ENCODE data around the gene MYNN. TPM values are rescaled to one million over a fixed set of nuclear protein-coding genes. Genes with fewer than 3 reads are reported as not detected.

The MYNN gene
- total RNA-seq, 2 donors from 2014 or later, result 10.2 to 11.2 TPM

GRCh38 chr3:169809230-169809795, 36.1 kb downstream of the MYNN start:
- Histone ChIP-seq H3K27me3 (no peaks in the 10 kb centered on the region), H3K36me3 (no peaks in the 10 kb centered on the region), H3K4me3 (no peak overlapping the region), H3K27ac (no peak overlapping the region), H3K9me3 (no peaks in the 10 kb centered on the region), H3K4me1 (peaks cover 0 to 15% of the 10 kb centered on the region in 2 donors)
- DNase-seq (ENCODE audit: low spot score), result no peak
- no peak for TF ChIP-seq CTCF (IDR thresholded peaks at IDR 0.05)

GRCh38 chr3:169811631-169812331, 38.6 kb downstream of the MYNN start:
- H3K27ac ChIP-seq, result peak overlapping the region; percentile 68 to 76
- H3K4me1 ChIP-seq, result peaks cover 0 to 15% of the 10 kb centered on the region in 2 donors
- TF ChIP-seq CTCF (IDR thresholded peaks at IDR 0.05), result no peak
- H3K4me3 ChIP-seq, result peak overlapping the region; percentile 55 to 69
- H3K27me3 ChIP-seq, result no peaks in the 10 kb centered on the region
- DNase-seq (ENCODE audit: low spot score), result no peak
- H3K36me3 ChIP-seq, result no peaks in the 10 kb centered on the region
- H3K9me3 ChIP-seq, result peaks cover 0 to 10% of the 10 kb centered on the region in 2 donors

- H3K36me3 ChIP-seq, result no peaks in the 10 kb centered on the region
- no peaks in the 10 kb centered on the region for H3K27me3 ChIP-seq
- peak within 1 kb of the TSS; percentile 55 to 69 for H3K4me3 ChIP-seq
- H3K9me3 ChIP-seq, result peaks cover 0 to 10% of the 10 kb centered on the region in 2 donors
- peak within 1 kb of the TSS; percentile 68 to 76 for H3K27ac ChIP-seq
- peak; percentile 83 for DNase-seq (ENCODE audit: low spot score)
- peaks cover 0 to 15% of the 10 kb centered on the region in 2 donors for H3K4me1 ChIP-seq
- no peak for TF ChIP-seq CTCF (IDR thresholded peaks at IDR 0.05)
Measured at GRCh38 chr3:169812332-169813235, 39.4 kb downstream of the MYNN start, which contains the start of the genes LRRC34 and LRRIQ4. Gene LRRC34 (minus strand): TSS chr3:169812904. CDS start chr3:169812548, 356 bp downstream. Gene LRRIQ4 (plus strand): TSS chr3:169812870. CDS start chr3:169821922, 9,052 bp downstream.

GRCh38 chr3:169813278-169813677, 40.1 kb downstream of the MYNN start:
- no peak overlapping the region for H3K27ac ChIP-seq
- peak overlapping the region; percentile 55 to 69 for H3K4me3 ChIP-seq

More at GRCh38 chr3:169813278-169813677, 40.1 kb downstream of the MYNN start:
- no peak for TF ChIP-seq CTCF (IDR thresholded peaks at IDR 0.05)
- DNase-seq (ENCODE audit: low spot score), result no peak
- Histone ChIP-seq H3K36me3 (no peaks in the 10 kb centered on the region), H3K4me1 (peaks cover 0 to 15% of the 10 kb centered on the region in 2 donors), H3K27me3 (no peaks in the 10 kb centered on the region), H3K9me3 (peaks cover 0 to 10% of the 10 kb centered on the region in 2 donors)
